Type B pancreatic cell (in vitro differentiated cells): Measurements from ENCODE around the gene ACSF3. TPM values are rescaled to one million over a fixed set of nuclear protein-coding genes. Genes with fewer than 3 reads are reported as not detected.

Experiments
- DNase-seq: peaks from one replicate; pipeline ENCODE4 v3.0.0; 2021; ENCODE audit warnings: mixed read lengths; ENCODE audit not compliant: unreplicated experiment; ENCODE audit errors: extremely low spot score
- H3K27ac Mint-ChIP-seq: 2 replicates; pipeline ENCODE4 v1.8.0; 2021; ENCODE audit warnings: mild to moderate bottlenecking, mixed read lengths
- H3K27me3 Mint-ChIP-seq: 2 replicates; pipeline ENCODE4 v1.8.0; 2021; ENCODE audit warnings: mixed read lengths
- H3K36me3 Mint-ChIP-seq: 2 replicates; pipeline ENCODE4 v1.8.0; 2021; ENCODE audit warnings: mixed read lengths
- H3K4me1 Mint-ChIP-seq: one replicate; pipeline ENCODE4 v1.8.0; 2021; ENCODE audit warnings: mixed read lengths; ENCODE audit not compliant: unreplicated experiment
- H3K4me3 Mint-ChIP-seq: 2 replicates; pipeline ENCODE4 v1.8.0; 2021; ENCODE audit warnings: mild to moderate bottlenecking, mixed read lengths
- H3K9me3 Mint-ChIP-seq: 2 replicates; pipeline ENCODE4 v1.8.0; 2021; ENCODE audit warnings: mixed read lengths
- total RNA-seq: library from RNA; stranded (reverse); gene quantifications from 2 replicates; pipeline ENCODE4 v1.2.1, GENCODE V29; 2021; ENCODE audit warnings: low replicate concordance
- TF ChIP-seq, protein P1 (sequence below): fragments of 200-600 bp; sonication (generic); conservative IDR thresholded peaks from 2 replicates; pipeline ENCODE4 v1.5.0; 2021; ENCODE audit warnings: antibody characterized with exemption, mild to moderate bottlenecking

ACSF3 gene
- total RNA-seq, 1 donor from 2014 or later: 29.0 TPM

DNA sequence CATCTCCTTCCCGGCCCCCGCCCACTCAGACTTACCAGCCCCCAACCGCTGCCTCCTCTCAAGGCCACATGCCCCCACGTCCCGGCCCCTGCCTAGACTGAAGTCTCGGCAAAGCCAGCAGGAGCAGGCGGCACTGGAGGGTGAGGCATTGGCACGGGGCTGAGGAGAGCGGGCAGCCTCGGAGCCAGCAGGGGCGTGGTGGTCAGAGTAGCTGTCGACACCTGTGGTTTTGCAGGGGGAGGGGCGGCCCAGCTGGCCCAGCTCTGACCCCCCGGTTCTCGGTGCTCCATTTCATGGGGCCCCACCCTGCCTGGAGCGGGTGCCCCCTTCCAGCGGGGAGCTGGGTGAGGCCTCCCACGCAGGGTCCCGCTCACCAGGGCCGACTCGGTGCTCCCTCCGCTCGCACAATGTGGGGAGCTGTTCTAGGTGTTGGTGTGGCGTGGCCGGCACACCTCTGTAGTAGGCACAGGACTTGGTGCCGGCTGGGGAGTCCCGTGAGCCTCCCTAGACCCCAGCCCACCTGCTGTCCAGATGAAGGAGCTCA is 82.6 kb downstream of the ACSF3 start:
- Mint-ChIP-seq H3K4me1 (no peaks in the 10 kb centered on the region), H3K36me3 (no peaks in the 10 kb centered on the region), H3K27ac (no peak overlapping the region), H3K4me3 (no peak overlapping the region), H3K27me3 (no peaks in the 10 kb centered on the region), H3K9me3 (no peaks in the 10 kb centered on the region)
- TF ChIP-seq, protein P1, sequence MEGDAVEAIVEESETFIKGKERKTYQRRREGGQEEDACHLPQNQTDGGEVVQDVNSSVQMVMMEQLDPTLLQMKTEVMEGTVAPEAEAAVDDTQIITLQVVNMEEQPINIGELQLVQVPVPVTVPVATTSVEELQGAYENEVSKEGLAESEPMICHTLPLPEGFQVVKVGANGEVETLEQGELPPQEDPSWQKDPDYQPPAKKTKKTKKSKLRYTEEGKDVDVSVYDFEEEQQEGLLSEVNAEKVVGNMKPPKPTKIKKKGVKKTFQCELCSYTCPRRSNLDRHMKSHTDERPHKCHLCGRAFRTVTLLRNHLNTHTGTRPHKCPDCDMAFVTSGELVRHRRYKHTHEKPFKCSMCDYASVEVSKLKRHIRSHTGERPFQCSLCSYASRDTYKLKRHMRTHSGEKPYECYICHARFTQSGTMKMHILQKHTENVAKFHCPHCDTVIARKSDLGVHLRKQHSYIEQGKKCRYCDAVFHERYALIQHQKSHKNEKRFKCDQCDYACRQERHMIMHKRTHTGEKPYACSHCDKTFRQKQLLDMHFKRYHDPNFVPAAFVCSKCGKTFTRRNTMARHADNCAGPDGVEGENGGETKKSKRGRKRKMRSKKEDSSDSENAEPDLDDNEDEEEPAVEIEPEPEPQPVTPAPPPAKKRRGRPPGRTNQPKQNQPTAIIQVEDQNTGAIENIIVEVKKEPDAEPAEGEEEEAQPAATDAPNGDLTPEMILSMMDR: no peak
- no peak for DNase-seq

DNA sequence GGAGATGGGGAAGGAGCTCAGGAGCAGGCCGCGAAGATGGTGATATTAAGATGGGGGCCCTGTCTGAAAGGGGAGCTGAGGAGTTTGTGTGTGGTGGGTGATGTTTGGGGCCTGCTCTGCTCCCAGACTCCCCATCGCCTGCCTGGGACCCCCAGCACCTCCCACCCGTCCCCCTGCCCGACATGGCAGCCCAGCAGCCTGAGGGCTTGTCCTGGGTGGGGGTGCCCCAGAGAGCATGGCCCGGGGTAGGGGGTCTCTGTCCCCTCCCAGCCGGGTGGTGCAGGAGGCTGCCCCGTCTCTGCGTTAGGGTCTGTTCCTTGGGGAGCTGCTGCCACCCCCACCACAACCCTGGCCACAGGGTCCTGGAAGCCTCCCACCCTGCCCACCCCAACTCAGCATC is 83.1 kb downstream of the ACSF3 start:
- H3K27me3 Mint-ChIP-seq: no peaks in the 10 kb centered on the region
- no peak overlapping the region for H3K4me3 Mint-ChIP-seq
- H3K27ac Mint-ChIP-seq: no peak overlapping the region
- no peak for DNase-seq
- no peaks in the 10 kb centered on the region for H3K4me1 Mint-ChIP-seq
- no peaks in the 10 kb centered on the region for H3K9me3 Mint-ChIP-seq
- no peaks in the 10 kb centered on the region for H3K36me3 Mint-ChIP-seq
- TF ChIP-seq, protein P1: no peak

DNA sequence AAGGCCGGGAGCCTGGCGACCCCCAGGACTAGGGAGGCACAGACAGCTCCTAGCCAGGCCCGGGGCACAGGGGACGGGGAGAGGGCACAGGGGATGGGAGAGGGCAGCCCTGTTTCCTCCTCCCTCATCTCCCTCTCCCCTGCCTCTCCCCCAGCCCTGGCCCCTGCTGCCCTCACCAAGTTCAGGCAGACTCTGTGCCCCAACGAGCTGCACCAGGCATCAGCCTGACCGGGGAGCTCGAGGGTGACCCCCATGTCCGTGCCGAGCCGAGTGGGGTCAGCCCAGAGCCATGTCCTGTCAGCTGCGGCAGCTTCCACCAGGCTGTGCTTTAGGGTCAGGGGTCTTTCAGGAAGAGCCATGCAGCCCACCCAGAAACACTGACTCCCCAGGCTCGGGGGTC is 83.8 kb downstream of the ACSF3 start:
- Mint-ChIP-seq H3K4me3 (no peak overlapping the region), H3K4me1 (no peaks in the 10 kb centered on the region), H3K27ac (no peak overlapping the region), H3K36me3 (no peaks in the 10 kb centered on the region), H3K9me3 (no peaks in the 10 kb centered on the region), H3K27me3 (no peaks in the 10 kb centered on the region)
- TF ChIP-seq, protein P1: no peak
- no peak for DNase-seq

GRCh38 chr16:89178453-89179147 is 84.9 kb downstream of the ACSF3 start:
- TF ChIP-seq, protein P1: no peak
- Mint-ChIP-seq H3K4me1 (no peaks in the 10 kb centered on the region), H3K4me3 (no peak overlapping the region), H3K27me3 (peaks cover 3% of the 10 kb centered on the region), H3K36me3 (no peaks in the 10 kb centered on the region), H3K9me3 (no peaks in the 10 kb centered on the region), H3K27ac (no peak overlapping the region)
- DNase-seq: no peak

GRCh38 chr16:89179148-89179484 is 85.5 kb downstream of the ACSF3 start:
- no peaks in the 10 kb centered on the region for H3K36me3 Mint-ChIP-seq
- H3K27me3 Mint-ChIP-seq: peaks cover 3% of the 10 kb centered on the region
- H3K9me3 Mint-ChIP-seq: no peaks in the 10 kb centered on the region
- no peak for DNase-seq
- H3K27ac Mint-ChIP-seq: no peak overlapping the region
- TF ChIP-seq, protein P1: no peak
- H3K4me3 Mint-ChIP-seq: no peak overlapping the region
- H3K4me1 Mint-ChIP-seq: no peaks in the 10 kb centered on the region
